H7 (cell line): ENCODE data around the gene SLC9A1. TPM values are rescaled to one million over a fixed set of nuclear protein-coding genes. Genes with fewer than 3 reads are reported as not detected.
"Not testable (repeated sequence)": the region's sequence is repeated elsewhere in the genome, so short reads cannot be mapped to it uniquely, and the experiment has no call there.

Experiments used
- DNase-seq: peaks from one replicate; pipeline ENCODE4 v3.0.0; 2012
- H3K27me3 ChIP-seq: 2 replicates; pipeline ENCODE4 v1.6.0; 2011; ENCODE audit warnings: mild to moderate bottlenecking, low read length; ENCODE audit not compliant: control insufficient read depth, insufficient read depth
- H3K36me3 ChIP-seq: replicated peaks from 2 replicates; pipeline ENCODE4 v1.5.1; 2011; ENCODE audit warnings: low read length; ENCODE audit not compliant: control insufficient read depth, insufficient read depth
- H3K4me3 ChIP-seq: 2 replicates; pipeline ENCODE4 v1.5.1; 2011; ENCODE audit warnings: low read depth, mild to moderate bottlenecking, control low read depth, low read length, moderate library complexity; ENCODE audit not compliant: insufficient read depth
- total RNA-seq: library from RNA; depleted of rRNA; stranded (reverse); fragments of >200 nt; shearing (Covaris generic); gene quantifications from 2 replicates; pipeline ENCODE4 v1.2.3, GENCODE V29; 2014

The SLC9A1 gene
- total RNA-seq, 1 experiment from 2014 or later: 13.1 TPM

- no peak overlapping the region for H3K4me3 ChIP-seq
- no peaks in the 10 kb centered on the region for H3K27me3 ChIP-seq
- H3K36me3 ChIP-seq: no peaks in the 10 kb centered on the region; the same call in 1 of the 2 replicates
- no peak for DNase-seq
These were observed 22.3 kb downstream of the SLC9A1 start for GRCh38 chr1:27132624-27133023.

GRCh38 chr1:27132147-27132546 is 22.8 kb downstream of the SLC9A1 start:
- no peak for DNase-seq
- no peaks in the 10 kb centered on the region for H3K27me3 ChIP-seq
- no peaks in the 10 kb centered on the region; the same call in 1 of the 2 replicates for H3K36me3 ChIP-seq
- H3K4me3 ChIP-seq: no peak overlapping the region

GRCh38 chr1:27130798-27131197 is 24.1 kb downstream of the SLC9A1 start:
- no peaks in the 10 kb centered on the region for H3K27me3 ChIP-seq
- no peak for DNase-seq
- no peak overlapping the region for H3K4me3 ChIP-seq
- H3K36me3 ChIP-seq: no peaks in the 10 kb centered on the region; the same call in 1 of the 2 replicates

GRCh38 chr1:27129225-27129624 is 25.7 kb downstream of the SLC9A1 start:
- H3K36me3 ChIP-seq: no peaks in the 10 kb centered on the region; the same call in 1 of the 2 replicates
- no peaks in the 10 kb centered on the region for H3K27me3 ChIP-seq
- H3K4me3 ChIP-seq: no peak overlapping the region
- DNase-seq: no peak

- H3K27me3 ChIP-seq: no peaks in the 10 kb centered on the region
- peak; percentile 72 for DNase-seq
These were observed 27.5 kb downstream of the SLC9A1 start for GRCh38 chr1:27127419-27127818.

GRCh38 chr1:27126391-27126790 is 28.5 kb downstream of the SLC9A1 start:
- DNase-seq: no peak
- Histone ChIP-seq H3K4me3 (no peak overlapping the region), H3K27me3 (no peaks in the 10 kb centered on the region), H3K36me3 (no peaks in the 10 kb centered on the region)

More at GRCh38 chr1:27127419-27127818, 27.5 kb downstream of the SLC9A1 start:
- no peak overlapping the region for H3K4me3 ChIP-seq
- no peaks in the 10 kb centered on the region for H3K36me3 ChIP-seq

GRCh38 chr1:27125125-27125524 is 29.8 kb downstream of the SLC9A1 start:
- DNase-seq: not testable (repeated sequence)

GRCh38 chr1:27124405-27124804 is 30.5 kb downstream of the SLC9A1 start:
- no peaks in the 10 kb centered on the region for H3K27me3 ChIP-seq
- H3K4me3 ChIP-seq: no peak overlapping the region
- no peaks in the 10 kb centered on the region for H3K36me3 ChIP-seq
- DNase-seq: no peak

More at GRCh38 chr1:27125125-27125524, 29.8 kb downstream of the SLC9A1 start:
- not testable (repeated sequence) for H3K4me3 ChIP-seq, H3K36me3 ChIP-seq, H3K27me3 ChIP-seq

GRCh38 chr1:27122652-27123051 is 32.3 kb downstream of the SLC9A1 start:
- DNase-seq: peak; percentile 80
- H3K27me3 ChIP-seq: no peaks in the 10 kb centered on the region
- H3K36me3 ChIP-seq: no peaks in the 10 kb centered on the region
- no peak overlapping the region for H3K4me3 ChIP-seq

GRCh38 chr1:27120854-27121253 is 34.1 kb downstream of the SLC9A1 start:
- no peak for DNase-seq
- Histone ChIP-seq H3K36me3 (no peaks in the 10 kb centered on the region), H3K27me3 (no peaks in the 10 kb centered on the region), H3K4me3 (no peak overlapping the region)

GRCh38 chr1:27118440-27118689 is 36.6 kb downstream of the SLC9A1 start:
- no peaks in the 10 kb centered on the region for H3K36me3 ChIP-seq
- no peak overlapping the region for H3K4me3 ChIP-seq
- H3K27me3 ChIP-seq: no peaks in the 10 kb centered on the region
- DNase-seq: no peak

- no peak for DNase-seq
- H3K27me3 ChIP-seq: no peaks in the 10 kb centered on the region
- H3K4me3 ChIP-seq: no peak overlapping the region
- H3K36me3 ChIP-seq: no peaks in the 10 kb centered on the region; the same call in 1 of the 2 replicates
These were observed 37.0 kb downstream of the SLC9A1 start for GRCh38 chr1:27117733-27118439.

GRCh38 chr1:27116697-27117096 is 38.2 kb downstream of the SLC9A1 start:
- H3K27me3 ChIP-seq: no peaks in the 10 kb centered on the region
- no peaks in the 10 kb centered on the region; the same call in 1 of the 2 replicates for H3K36me3 ChIP-seq
- H3K4me3 ChIP-seq: no peak overlapping the region
- DNase-seq: no peak

- DNase-seq: no peak
- H3K4me3 ChIP-seq: no peak overlapping the region
- H3K27me3 ChIP-seq: no peaks in the 10 kb centered on the region
- H3K36me3 ChIP-seq: no peaks in the 10 kb centered on the region; the same call in 1 of the 2 replicates
These were observed 38.7 kb downstream of the SLC9A1 start for GRCh38 chr1:27116232-27116631.

- Histone ChIP-seq H3K27me3 (no peaks in the 10 kb centered on the region), H3K4me3 (no peak overlapping the region), H3K36me3 (no peaks in the 10 kb centered on the region; the same call in 1 of the 2 replicates)
- no peak for DNase-seq
These were observed 40.4 kb downstream of the SLC9A1 start for GRCh38 chr1:27114546-27114945.

- H3K36me3 ChIP-seq: no peaks in the 10 kb centered on the region; the same call in 1 of the 2 replicates
These were observed 41.1 kb downstream of the SLC9A1 start for GRCh38 chr1:27113861-27114260.

More at GRCh38 chr1:27113861-27114260, 41.1 kb downstream of the SLC9A1 start:
- no peaks in the 10 kb centered on the region for H3K27me3 ChIP-seq
- DNase-seq: no peak
- H3K4me3 ChIP-seq: no peak overlapping the region
